Endothelial cell of umbilical vein (primary cell): ENCODE data around the gene EFHB. TPM values are rescaled to one million over a fixed set of nuclear protein-coding genes. Genes with fewer than 3 reads are reported as not detected.

Source experiments
- BruUV-seq: library from RNA; stranded (reverse); fragments of 400-500 nt; replicated peaks from 2 replicates; lab custom pipeline; 2021; lab: Mats Ljungman, UMichigan
- CTCF ChIA-PET: fragments of 300-600, 350-600 bp; sonication (Branson Sonifier 250); formaldehyde crosslinking; loops from one replicate; lab custom pipeline; 2021; ENCODE audit warnings: antibody characterized with exemption, inconsistent platforms; lab: Charles Lee
- POLR2A ChIA-PET: fragments of 300-600, 350-600 bp; sonication (Branson Sonifier 250); formaldehyde crosslinking; loops from one replicate; lab custom pipeline; 2021; ENCODE audit warnings: antibody characterized with exemption, inconsistent platforms; lab: Charles Lee
- DNase-seq: peaks from one replicate; pipeline ENCODE4 v3.0.0-alpha.2; 2011; ENCODE audit warnings: low read depth, low spot score
- FAIRE-seq: peaks from 2 replicates; lab custom pipeline; 2011; peaks lifted over from hg19 to GRCh38; lab: Jason Lieb, UNC
- H2AFZ ChIP-seq: 2 replicates; pipeline ENCODE4 v1.6.0; 2012; ENCODE audit warnings: low read depth, low read length, control low read depth, inconsistent platforms
- H3K27ac ChIP-seq: 2 replicates; pipeline ENCODE4 v1.5.1; 2011; ENCODE audit warnings: low read depth, mild to moderate bottlenecking, control low read depth, low read length, moderate library complexity; ENCODE audit not compliant: insufficient read depth
- H3K27me3 ChIP-seq, 2 experiments: 2 replicates each; pipeline versions ENCODE4 v1.6.0 to v1.6.1; 2011; ENCODE audit warnings: low read length in 2 of 2, mixed read lengths in 1 of 2; ENCODE audit not compliant: control insufficient read depth in 2 of 2, insufficient read depth in 2 of 2
- H3K36me3 ChIP-seq, 2 experiments: 2 replicates in 1 of 2; 3 replicates in 1 of 2; pipeline ENCODE4 v1.5.1; 2011; ENCODE audit warnings: low read length in 2 of 2, mild to moderate bottlenecking in 1 of 2, moderate library complexity in 1 of 2; ENCODE audit not compliant: control insufficient read depth in 2 of 2, insufficient read depth in 2 of 2; ENCODE audit errors: extremely low read depth in 1 of 2
- H3K4me1 ChIP-seq: 3 replicates; pipeline ENCODE4 v1.5.1; 2011; ENCODE audit warnings: mild to moderate bottlenecking, low read length; ENCODE audit not compliant: control insufficient read depth, insufficient read depth; ENCODE audit errors: extremely low read depth
- H3K4me2 ChIP-seq: 2 replicates; pipeline ENCODE4 v1.6.1; 2011; ENCODE audit warnings: low read length, control low read depth, mixed read lengths; ENCODE audit not compliant: insufficient read depth
- H3K4me3 ChIP-seq, 3 experiments: fragments of 200-600 bp in 1 of 3; sonication (generic), shearing (Covaris generic) in 1 of 3; replicated peaks in 1 of 3; 2 replicates each; pipeline ENCODE4 v1.5.1; 2011 to 2016; ENCODE audit warnings: control low read depth in 3 of 3, low read length in 3 of 3, mild to moderate bottlenecking in 2 of 3, inconsistent platforms in 1 of 3, low read depth in 1 of 3, moderate library complexity in 1 of 3; ENCODE audit not compliant: insufficient read depth in 1 of 3
- H3K79me2 ChIP-seq: 2 replicates; pipeline ENCODE4 v1.6.0; 2012; ENCODE audit warnings: low read length, inconsistent platforms; ENCODE audit not compliant: control insufficient read depth, insufficient read depth
- H3K9ac ChIP-seq: replicated peaks from 2 replicates; pipeline ENCODE3; 2011; ENCODE audit warnings: low read length, control low read depth; ENCODE audit not compliant: insufficient read depth; ENCODE audit errors: extremely low read depth
- H3K9me1 ChIP-seq: replicated peaks from 3 replicates; pipeline ENCODE4 v1.6.0; 2011; ENCODE audit warnings: mild to moderate bottlenecking, low read length; ENCODE audit not compliant: control insufficient read depth, insufficient read depth; ENCODE audit errors: extremely low read depth
- H3K9me3 ChIP-seq: replicated peaks from 2 replicates; pipeline ENCODE4 v1.5.1; 2012; ENCODE audit warnings: low read length, inconsistent platforms; ENCODE audit not compliant: control insufficient read depth, insufficient read depth
- H4K20me1 ChIP-seq: replicated peaks from 2 replicates; pipeline ENCODE3; 2011; ENCODE audit warnings: mild to moderate bottlenecking, low read length; ENCODE audit not compliant: control insufficient read depth, insufficient read depth; ENCODE audit errors: extremely low read depth
- CTCF ChIP-seq, 2 donors: IDR thresholded peaks; 1 replicate in 1 of 2; 2 replicates in 1 of 2; pipeline ENCODE4 v1.5.1; 2011; ENCODE audit warnings: low read length in 2 of 2, mild to moderate bottlenecking in 2 of 2, moderate library complexity in 2 of 2, control low read depth in 1 of 2, inconsistent platforms in 1 of 2, low read depth in 1 of 2; ENCODE audit not compliant: insufficient read depth in 1 of 2; ENCODE audit errors: extremely low read depth in 1 of 2
- EZH2 ChIP-seq: IDR thresholded peaks from 2 replicates; pipeline ENCODE4 v1.6.1; 2012; ENCODE audit warnings: borderline replicate concordance, low read depth, mild to moderate bottlenecking, moderate library complexity, low read length, inconsistent platforms; ENCODE audit not compliant: severe bottlenecking
- FOS ChIP-seq: IDR thresholded peaks from 2 replicates; pipeline ENCODE4 v1.6.1; 2011; ENCODE audit warnings: mild to moderate bottlenecking, low read length, moderate library complexity, borderline replicate concordance; ENCODE audit not compliant: insufficient read depth
- JUN ChIP-seq: IDR thresholded peaks from 2 replicates; pipeline ENCODE4 v1.6.1; 2011; ENCODE audit warnings: borderline replicate concordance, low read depth; ENCODE audit not compliant: insufficient read length, insufficient read depth
- MAX ChIP-seq: IDR thresholded peaks from 2 replicates; pipeline ENCODE4 v1.6.1; 2011; ENCODE audit not compliant: insufficient read depth, insufficient read length
- MYC ChIP-seq: IDR thresholded peaks from one replicate; pipeline ENCODE4 v1.6.1; 2011; ENCODE audit warnings: mild to moderate bottlenecking, low read depth, low read length
- POLR2AphosphoS5 ChIP-seq: IDR thresholded peaks from 2 replicates; pipeline ENCODE4 v1.6.1; 2012; ENCODE audit warnings: low read depth, mild to moderate bottlenecking, control low read depth, low read length, moderate library complexity; ENCODE audit not compliant: insufficient read depth
- dilution Hi-C: fragments of 300-500 bp; cut with MboI; formaldehyde crosslinking; loops from one replicate; pipeline ENCODE4 v1.15.0; 2019; ENCODE audit warnings: low sequenced_read_pairs; ENCODE audit not compliant: extremely low pct_ligation_motif_present
- intact Hi-C: fragments of 100-400 bp; cut with micrococcal nuclease; formaldehyde crosslinking; loops from one replicate; pipeline ENCODE4 v1.10.0; 2022
- polyA plus RNA-seq, 4 experiments: library from polyadenylated mRNA; depleted of rRNA in 3 of 4; stranded (reverse) in 3 of 4; unstranded in 1 of 4; fragments of >200 nt; gene quantifications; 2 replicates each; pipeline versions ENCODE4 v1.2.1 to v1.2.3, GENCODE V29; 2011 to 2012; ENCODE audit warnings: missing spikeins in 1 of 4
- total RNA-seq: library from RNA; stranded (reverse); gene quantifications from 2 replicates; pipeline ENCODE4 v1.2.3, GENCODE V29; 2021

EFHB gene
- total and polyA plus RNA-seq, 2 donors (not counting 3 experiments of a cell fraction or from before 2014, with no cell fraction given), result 0.82 TPM; not detected in 1

GRCh38 chr3:19960696-19961095, 26.7 kb upstream of the EFHB start:
- no peak overlapping the region for H3K27ac ChIP-seq
- H4K20me1 ChIP-seq, result peaks cover 4% of the 10 kb centered on the region
- FAIRE-seq (no peak), DNase-seq (no peak)
- no peak overlapping the region for H3K4me2 ChIP-seq
- no peak overlapping the region for H2AFZ ChIP-seq
- CTCF ChIA-PET, result no interaction called here
- H3K27me3 ChIP-seq, result no peaks in the 10 kb centered on the region
- POLR2A ChIA-PET, result no interaction called here
- no peak overlapping the region for H3K4me3 ChIP-seq
- peaks cover 94% of the 10 kb centered on the region for H3K79me2 ChIP-seq
- peaks cover 0 to 7% of the 10 kb centered on the region in 2 experiments for H3K36me3 ChIP-seq
- dilution Hi-C loops (no loop called here), intact Hi-C loops (no loop called here)
- BruUV-seq, result no TSS peak
- H3K9me1 ChIP-seq, result no peaks in the 10 kb centered on the region
- no peaks in the 10 kb centered on the region for H3K4me1 ChIP-seq
- no peak overlapping the region for H3K9ac ChIP-seq
- H3K9me3 ChIP-seq, result no peaks in the 10 kb centered on the region
- TF ChIP-seq CTCF (IDR thresholded peaks at IDR 0.05; ENCODE audit: extremely low read depth in 1 of 2, insufficient read depth in 1 of 2, low read depth in 1 of 2, low read length in 2 of 2), result no peak
- TF ChIP-seq FOS, result no peak
- TF ChIP-seq POLR2AphosphoS5, result no peak
- TF ChIP-seq JUN, result no peak
- TF ChIP-seq MYC, result no peak
- no peak for TF ChIP-seq EZH2
- TF ChIP-seq MAX, result no peak
